ENCODE data around the gene SPINK7.
"Not testable (repeated sequence)": the region's sequence is repeated elsewhere in the genome, so short reads cannot be mapped to it uniquely, and the experiment has no call there.

SPINK7 gene

DNA sequence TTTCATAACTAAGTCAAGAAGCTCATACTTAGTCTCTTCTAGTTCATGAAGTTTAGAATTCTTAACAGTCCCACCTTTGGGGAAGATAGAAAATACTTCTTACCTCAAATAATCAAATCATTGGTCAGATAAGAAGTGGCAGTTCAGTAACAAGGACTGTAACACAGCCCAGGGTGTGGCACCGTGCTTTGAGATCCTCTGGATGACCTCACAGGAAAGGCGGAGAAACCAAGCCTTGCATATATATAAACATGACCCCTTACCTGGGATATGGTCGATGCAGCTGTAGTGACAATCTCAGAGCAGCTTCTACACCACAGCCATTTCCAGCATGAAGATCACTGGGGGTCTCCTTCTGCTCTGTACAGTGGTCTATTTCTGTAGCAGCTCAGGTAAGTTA is at the start of gene SPINK7:
TSS of gene SPINK7 (plus strand) at position 271 of the 400 bp plus-strand sequence. CDS start at position 332, 61 bp downstream.
- ATAC-seq (ENCODE audit: low read depth) (no peak), DNase-seq (ENCODE audit: low spot score) (no peak)
- H3K4me1 ChIP-seq (ENCODE audit: insufficient read depth, poor library complexity, severe bottlenecking), result no peaks in the 10 kb centered on the region
- H3K27ac ChIP-seq (ENCODE audit: poor library complexity, severe bottlenecking), result no peak within 1 kb of the TSS
- no peak within 1 kb of the TSS for H3K4me3 ChIP-seq (ENCODE audit: severe bottlenecking)
- no peaks in the 10 kb centered on the region for H3K27me3 ChIP-seq (ENCODE audit: insufficient read depth, poor library complexity, severe bottlenecking)
- no peaks in the 10 kb centered on the region for H3K36me3 ChIP-seq (ENCODE audit: low read depth)
- no peaks in the 10 kb centered on the region for H3K9me3 ChIP-seq (ENCODE audit: severe bottlenecking)
- TF ChIP-seq, protein P1, sequence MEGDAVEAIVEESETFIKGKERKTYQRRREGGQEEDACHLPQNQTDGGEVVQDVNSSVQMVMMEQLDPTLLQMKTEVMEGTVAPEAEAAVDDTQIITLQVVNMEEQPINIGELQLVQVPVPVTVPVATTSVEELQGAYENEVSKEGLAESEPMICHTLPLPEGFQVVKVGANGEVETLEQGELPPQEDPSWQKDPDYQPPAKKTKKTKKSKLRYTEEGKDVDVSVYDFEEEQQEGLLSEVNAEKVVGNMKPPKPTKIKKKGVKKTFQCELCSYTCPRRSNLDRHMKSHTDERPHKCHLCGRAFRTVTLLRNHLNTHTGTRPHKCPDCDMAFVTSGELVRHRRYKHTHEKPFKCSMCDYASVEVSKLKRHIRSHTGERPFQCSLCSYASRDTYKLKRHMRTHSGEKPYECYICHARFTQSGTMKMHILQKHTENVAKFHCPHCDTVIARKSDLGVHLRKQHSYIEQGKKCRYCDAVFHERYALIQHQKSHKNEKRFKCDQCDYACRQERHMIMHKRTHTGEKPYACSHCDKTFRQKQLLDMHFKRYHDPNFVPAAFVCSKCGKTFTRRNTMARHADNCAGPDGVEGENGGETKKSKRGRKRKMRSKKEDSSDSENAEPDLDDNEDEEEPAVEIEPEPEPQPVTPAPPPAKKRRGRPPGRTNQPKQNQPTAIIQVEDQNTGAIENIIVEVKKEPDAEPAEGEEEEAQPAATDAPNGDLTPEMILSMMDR (IDR thresholded peaks at IDR 0.05; ENCODE audit: poor library complexity, severe bottlenecking), result no peak

DNA sequence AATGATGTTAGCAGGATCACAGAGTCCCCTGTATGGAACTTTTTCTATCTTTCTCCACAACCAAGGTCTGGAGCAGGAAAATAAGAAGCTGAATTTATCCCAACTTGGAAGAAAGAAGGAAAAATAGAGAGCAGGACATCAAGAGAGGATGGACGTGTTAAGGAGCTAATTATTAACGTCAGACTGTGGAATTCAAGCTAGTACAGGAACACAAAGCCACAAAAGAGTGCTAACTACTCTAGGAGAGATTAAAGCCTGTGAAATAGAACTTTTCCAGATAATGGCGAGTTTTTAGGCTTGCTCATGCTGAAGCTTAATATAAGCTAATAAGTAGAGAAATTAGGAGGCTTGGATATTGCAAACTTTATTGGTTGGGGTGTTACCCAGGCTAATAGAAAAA is 44.3 kb upstream of the SPINK7 start:
- no peak for ATAC-seq (ENCODE audit: low read depth)
- H3K36me3 ChIP-seq (ENCODE audit: low read depth), result no peaks in the 10 kb centered on the region
- H3K4me1 ChIP-seq (ENCODE audit: insufficient read depth, poor library complexity, severe bottlenecking), result no peaks in the 10 kb centered on the region
- H3K4me3 ChIP-seq (ENCODE audit: severe bottlenecking), result no peak overlapping the region
- no peak overlapping the region for H3K27ac ChIP-seq (ENCODE audit: poor library complexity, severe bottlenecking)
- no peaks in the 10 kb centered on the region for H3K27me3 ChIP-seq (ENCODE audit: insufficient read depth, poor library complexity, severe bottlenecking)
- no peak for DNase-seq (ENCODE audit: low spot score)
- H3K9me3 ChIP-seq (ENCODE audit: severe bottlenecking), result no peaks in the 10 kb centered on the region
- TF ChIP-seq, protein P1 (IDR thresholded peaks at IDR 0.05; ENCODE audit: poor library complexity, severe bottlenecking), result no peak

GRCh38 chr5:148268566-148268965 is 43.7 kb upstream of the SPINK7 start, which contains the start of gene SPINK13:
SPINK13 (plus strand) TSS chr5:148268794; CDS start chr5:148270073, 1,279 bp downstream.
- H3K36me3 ChIP-seq (ENCODE audit: low read depth), result no peaks in the 10 kb centered on the region
- no peaks in the 10 kb centered on the region for H3K4me1 ChIP-seq (ENCODE audit: insufficient read depth, poor library complexity, severe bottlenecking)
- peak; percentile 98 for ATAC-seq (ENCODE audit: low read depth)
- no peak within 1 kb of the TSS for H3K4me3 ChIP-seq (ENCODE audit: severe bottlenecking)
- H3K27me3 ChIP-seq (ENCODE audit: insufficient read depth, poor library complexity, severe bottlenecking), result no peaks in the 10 kb centered on the region
- H3K27ac ChIP-seq (ENCODE audit: poor library complexity, severe bottlenecking), result no peak within 1 kb of the TSS
- DNase-seq (ENCODE audit: low spot score), result no peak
- TF ChIP-seq, protein P1 (IDR thresholded peaks at IDR 0.05; ENCODE audit: poor library complexity, severe bottlenecking), result no peak
- H3K9me3 ChIP-seq (ENCODE audit: severe bottlenecking), result no peaks in the 10 kb centered on the region

- not testable (repeated sequence) for DNase-seq (ENCODE audit: low spot score); H3K27ac ChIP-seq (ENCODE audit: poor library complexity, severe bottlenecking); H3K4me3 ChIP-seq (ENCODE audit: severe bottlenecking); H3K4me1 ChIP-seq (ENCODE audit: insufficient read depth, poor library complexity, severe bottlenecking); ATAC-seq (ENCODE audit: low read depth); H3K36me3 ChIP-seq (ENCODE audit: low read depth); H3K9me3 ChIP-seq (ENCODE audit: severe bottlenecking); H3K27me3 ChIP-seq (ENCODE audit: insufficient read depth, poor library complexity, severe bottlenecking)
These were observed 37.1 kb upstream of the SPINK7 start for GRCh38 chr5:148275129-148275528.

GRCh38 chr5:148280893-148281292 is 31.3 kb upstream of the SPINK7 start:
- ATAC-seq (ENCODE audit: low read depth); H3K9me3 ChIP-seq (ENCODE audit: severe bottlenecking); H3K36me3 ChIP-seq (ENCODE audit: low read depth); H3K27ac ChIP-seq (ENCODE audit: poor library complexity, severe bottlenecking); H3K4me3 ChIP-seq (ENCODE audit: severe bottlenecking); H3K27me3 ChIP-seq (ENCODE audit: insufficient read depth, poor library complexity, severe bottlenecking); H3K4me1 ChIP-seq (ENCODE audit: insufficient read depth, poor library complexity, severe bottlenecking); DNase-seq (ENCODE audit: low spot score): not testable (repeated sequence)

DNA sequence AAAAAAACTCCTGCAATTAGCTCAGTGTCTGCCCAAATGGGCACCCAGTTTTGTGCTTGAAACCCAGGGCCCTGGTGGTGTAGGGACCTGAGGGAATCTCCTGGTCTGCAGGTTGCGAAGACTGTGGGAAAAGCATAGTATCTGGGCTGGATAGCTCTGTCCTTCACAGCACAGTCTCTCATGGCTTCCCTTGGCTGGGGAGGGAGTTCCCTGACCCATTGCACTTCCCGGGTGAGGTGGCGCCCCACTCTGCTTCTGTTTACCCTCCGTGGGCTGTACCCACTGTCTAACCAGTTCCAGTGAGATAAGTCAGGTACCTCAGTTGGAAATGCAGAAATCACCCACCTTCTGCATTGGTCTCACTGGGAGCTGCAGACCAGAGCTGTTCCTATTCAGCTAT is 30.9 kb upstream of the SPINK7 start:
- not testable (repeated sequence) for ATAC-seq (ENCODE audit: low read depth); H3K36me3 ChIP-seq (ENCODE audit: low read depth); H3K4me3 ChIP-seq (ENCODE audit: severe bottlenecking); H3K9me3 ChIP-seq (ENCODE audit: severe bottlenecking); H3K27ac ChIP-seq (ENCODE audit: poor library complexity, severe bottlenecking); H3K27me3 ChIP-seq (ENCODE audit: insufficient read depth, poor library complexity, severe bottlenecking); DNase-seq (ENCODE audit: low spot score); H3K4me1 ChIP-seq (ENCODE audit: insufficient read depth, poor library complexity, severe bottlenecking)
